SK-N-SH treated with all-trans-retinoic acid at 6 μM for 48 hours (cell line): ENCODE results near the gene LMOD3.

Experiments
- PATZ1 ChIP-seq: fragments of 250-450 bp; sonication (Bioruptor Pico); IDR thresholded peaks from 2 replicates; pipeline ENCODE4 v1.8.0; 2020; ENCODE audit warnings: mild to moderate bottlenecking, moderate library complexity, borderline replicate concordance
- ZFP30 ChIP-seq: fragments of 450-650 bp; formaldehyde crosslinking; IDR thresholded peaks from 2 replicates; pipeline ENCODE4 v1.5.0; 2022; ENCODE audit warnings: mild to moderate bottlenecking, moderate library complexity

- TF ChIP-seq ZFP30 (CRISPR knock-in tag) (no peak), PATZ1 (CRISPR knock-in tag) (no peak)
These were observed 37.1 kb downstream of the LMOD3 start for GRCh38 chr3:69085168-69085832.
